ENCODE results near the gene PPIL6.

Gene PPIL6

DNA sequence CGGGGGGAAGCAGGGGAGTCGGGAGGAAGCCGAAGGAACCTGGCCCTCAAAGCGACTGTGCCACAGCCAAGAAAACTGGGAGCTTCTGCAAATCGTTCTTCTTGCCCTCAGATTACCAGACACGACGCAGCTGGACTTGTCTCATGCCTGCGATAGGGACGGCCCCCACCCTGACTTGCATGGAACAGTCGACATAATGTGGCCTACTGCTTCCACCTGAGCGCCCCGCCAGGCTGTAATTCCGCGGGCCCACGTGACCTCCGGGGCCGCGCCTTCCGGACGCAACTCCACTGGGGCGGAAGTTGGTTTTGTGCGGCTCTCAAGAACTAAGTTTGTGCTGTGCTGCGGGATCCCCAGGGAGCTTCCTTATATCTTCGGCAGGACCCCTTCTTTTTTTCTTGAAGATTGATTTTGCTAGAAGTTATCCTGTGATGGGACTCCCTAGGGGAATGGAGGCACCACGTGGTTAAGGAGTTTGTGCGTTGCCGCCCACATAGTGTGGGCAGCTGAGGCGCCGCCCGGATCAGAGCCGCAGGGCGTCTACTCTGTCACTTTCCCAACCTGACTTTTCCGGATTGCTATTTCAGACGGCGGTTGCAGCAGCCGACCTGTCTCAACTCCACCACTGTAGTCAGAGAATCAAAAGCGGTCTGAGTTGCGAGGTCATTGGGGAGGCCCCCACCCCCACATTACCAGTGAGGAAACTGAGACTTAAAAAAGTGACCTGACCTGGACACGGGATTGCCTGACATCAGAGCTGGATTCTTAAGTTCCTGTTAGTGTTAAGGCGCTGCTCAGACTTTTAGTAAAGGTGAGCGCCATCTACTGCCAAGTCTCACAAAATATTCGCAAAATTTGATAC, 57.6 kb downstream of the PPIL6 start:
- Histone ChIP-seq H3K23ac (ENCODE audit: low read length in 2 of 2) (peak overlapping the region in 1 of 2 experiments; percentile 89), H3K18ac (ENCODE audit: low read depth in 1 of 2, low read length in 2 of 2) (peak overlapping the region; percentile 92 to 99), H3K4me2 (ENCODE audit: low read length, poor library complexity, severe bottlenecking) (peak overlapping the region; percentile 69), H3K9me3 (ENCODE audit: control insufficient read depth, low read length) (no peaks in the 10 kb centered on the region), H3K14ac (ENCODE audit: low read length in 2 of 2) (peak overlapping the region in 1 of 2 experiments; percentile 99), H2BK12ac (ENCODE audit: low read length in 2 of 2) (peak overlapping the region; percentile 65 to 99), H3K36me3 (ENCODE audit: control insufficient read depth in 1 of 2, insufficient read depth in 2 of 2, low read depth in 1 of 2, low read length in 2 of 2) (peaks cover 0 to 17% of the 10 kb centered on the region in 2 experiments), H3K4me3 (ENCODE audit: insufficient read depth in 1 of 2, low read depth in 1 of 2, low read length in 2 of 2) (peak overlapping the region; percentile 94), H3K4ac (ENCODE audit: low read depth in 1 of 2, low read length in 2 of 2) (peak overlapping the region; percentile 86 to 98), H3K79me1 (replicated peaks; ENCODE audit: low read length, poor library complexity, severe bottlenecking) (no peaks in the 10 kb centered on the region), H2BK120ac (ENCODE audit: low read depth, low read length) (peak overlapping the region; percentile 94), H3K9ac (ENCODE audit: low read length) (peak overlapping the region; percentile 96), H3K27me3 (ENCODE audit: control insufficient read depth in 1 of 2, insufficient read depth in 1 of 2, low read length in 2 of 2) (no peaks in the 10 kb centered on the region), H4K91ac (ENCODE audit: low read length) (peak overlapping the region; percentile 93), H2AK5ac (ENCODE audit: low read length, severe bottlenecking) (no peak overlapping the region), H2BK5ac (ENCODE audit: low read depth, low read length, poor library complexity, severe bottlenecking) (peak overlapping the region; percentile 100), H2BK15ac (ENCODE audit: low read depth, poor library complexity, severe bottlenecking) (peak overlapping the region; percentile 44), H3K27ac (ENCODE audit: low read length, poor library complexity, severe bottlenecking) (peak overlapping the region; percentile 99), H4K8ac (ENCODE audit: low read length) (peak overlapping the region; percentile 99), H3K4me1 (ENCODE audit: control insufficient read depth, insufficient read depth, low read depth, low read length) (no peaks in the 10 kb centered on the region), H2AFZ (ENCODE audit: low read depth, low read length) (peak overlapping the region; percentile 71)
- under 1% methylated on average over 36 of the region's 42 CpGs for WGBS
- DNase-seq: peak; percentile 96

DNA sequence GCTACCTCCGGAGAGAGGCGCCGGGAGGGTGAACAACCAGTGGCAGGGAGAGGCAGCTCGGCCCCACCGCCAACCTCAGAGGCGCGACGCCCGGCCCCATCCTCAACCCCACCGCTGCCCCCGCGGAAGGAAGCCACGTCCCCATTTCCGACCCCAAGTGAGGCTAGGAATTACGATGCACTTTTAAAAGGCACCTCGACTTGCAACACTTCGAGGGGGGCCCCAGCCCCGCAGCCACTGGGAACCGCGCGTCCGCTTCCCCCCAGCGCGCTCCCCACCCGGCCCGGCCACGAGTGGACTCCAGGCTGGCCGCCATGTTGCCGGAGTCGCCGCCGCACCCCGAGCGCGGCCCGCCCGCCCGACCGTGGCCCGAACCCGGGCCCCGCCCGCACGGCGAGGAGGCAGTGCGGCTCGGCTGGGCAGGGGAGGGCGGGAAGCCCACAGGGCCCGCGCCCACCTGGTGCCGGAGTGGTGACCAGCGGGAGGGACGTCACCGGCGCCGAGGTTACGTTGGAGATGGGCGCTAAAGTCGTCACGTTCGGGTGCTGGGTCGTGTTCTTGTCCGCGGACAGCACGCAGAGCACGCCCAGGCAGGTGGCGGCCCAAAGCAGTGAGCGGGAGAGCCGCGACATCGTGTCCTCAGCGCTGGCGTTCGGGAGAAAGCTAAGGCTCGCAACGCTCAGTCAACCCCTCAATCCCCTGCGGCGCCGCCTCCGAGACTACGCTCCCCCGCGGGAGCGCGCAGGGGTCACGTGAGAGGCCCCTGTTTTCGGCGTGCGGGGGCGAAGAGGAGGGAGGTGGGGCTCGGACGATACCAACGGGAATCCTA, 58.5 kb downstream of the PPIL6 start, which contains the start of gene CD164:
CD164 (minus strand) TSS at position 721 of the 829 bp plus-strand sequence; CDS start at position 632, 89 bp downstream.
- Histone ChIP-seq H2AK5ac (ENCODE audit: low read length, severe bottlenecking) (no peak within 1 kb of the TSS), H3K9ac (ENCODE audit: low read length) (peak within 1 kb of the TSS; percentile 96), H3K4me3 (ENCODE audit: insufficient read depth in 1 of 2, low read depth in 1 of 2, low read length in 2 of 2) (peak within 1 kb of the TSS; percentile 94), H3K23ac (ENCODE audit: low read length in 2 of 2) (peak within 1 kb of the TSS; percentile 53 to 89), H3K4me1 (ENCODE audit: control insufficient read depth, insufficient read depth, low read depth, low read length) (no peaks in the 10 kb centered on the region), H3K79me1 (replicated peaks; ENCODE audit: low read length, poor library complexity, severe bottlenecking) (no peaks in the 10 kb centered on the region), H2BK12ac (ENCODE audit: low read length in 2 of 2) (peak within 1 kb of the TSS; percentile 65 to 99), H2BK5ac (ENCODE audit: low read depth, low read length, poor library complexity, severe bottlenecking) (peak within 1 kb of the TSS; percentile 100), H2BK15ac (ENCODE audit: low read depth, poor library complexity, severe bottlenecking) (peak within 1 kb of the TSS; percentile 87), H2AFZ (ENCODE audit: low read depth, low read length) (peak within 1 kb of the TSS; percentile 71), H4K8ac (ENCODE audit: low read length) (peak within 1 kb of the TSS; percentile 99), H3K14ac (ENCODE audit: low read length in 2 of 2) (peak within 1 kb of the TSS; percentile 27 to 99), H3K27ac (ENCODE audit: low read length, poor library complexity, severe bottlenecking) (peak within 1 kb of the TSS; percentile 99), H3K9me3 (ENCODE audit: control insufficient read depth, low read length) (no peaks in the 10 kb centered on the region), H3K4me2 (ENCODE audit: low read length, poor library complexity, severe bottlenecking) (peak within 1 kb of the TSS; percentile 78), H3K4ac (ENCODE audit: low read depth in 1 of 2, low read length in 2 of 2) (peak within 1 kb of the TSS; percentile 98 to 99), H4K91ac (ENCODE audit: low read length) (peak within 1 kb of the TSS; percentile 98), H3K18ac (ENCODE audit: low read depth in 1 of 2, low read length in 2 of 2) (peak within 1 kb of the TSS; percentile 92 to 99), H3K27me3 (ENCODE audit: control insufficient read depth in 1 of 2, insufficient read depth in 1 of 2, low read length in 2 of 2) (no peaks in the 10 kb centered on the region), H3K36me3 (ENCODE audit: control insufficient read depth in 1 of 2, insufficient read depth in 2 of 2, low read depth in 1 of 2, low read length in 2 of 2) (peaks cover under 1 to 26% of the 10 kb centered on the region in 2 experiments), H2BK120ac (ENCODE audit: low read depth, low read length) (peak within 1 kb of the TSS; percentile 94)
- DNase-seq: peak; percentile 96
- WGBS: under 1% methylated on average over 84 of the region's 93 CpGs

DNA sequence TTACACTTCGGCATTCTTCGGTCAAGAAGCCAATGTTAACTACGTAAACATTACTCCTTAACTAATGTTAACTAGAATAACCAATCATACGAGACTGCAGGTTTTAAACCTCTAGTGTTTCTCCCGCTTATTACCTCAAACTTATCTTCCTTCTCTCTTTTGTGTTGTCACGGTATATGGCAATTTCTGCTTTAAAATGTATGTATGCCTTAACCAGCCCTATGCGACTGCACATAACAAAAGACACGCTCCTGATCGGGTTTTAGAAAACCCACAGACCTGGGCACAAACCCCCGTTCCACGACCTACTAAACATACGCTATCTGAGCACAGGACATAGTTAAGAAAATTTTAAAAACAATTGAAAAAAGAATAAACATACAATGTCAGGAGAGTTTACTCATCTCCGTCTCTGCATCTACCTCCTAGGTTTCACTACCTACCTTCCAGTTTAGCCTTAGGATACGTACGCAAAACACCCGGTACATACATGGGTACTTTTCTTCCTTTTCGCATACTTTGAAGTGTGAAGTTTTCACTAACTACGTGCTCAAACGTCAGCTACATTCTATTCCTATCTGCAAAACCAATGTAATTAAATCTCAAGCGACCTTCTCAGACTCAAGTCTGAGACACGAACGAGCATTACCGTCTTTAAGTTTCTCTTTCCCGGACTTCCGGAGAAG, 59.2 kb downstream of the PPIL6 start:
- H3K18ac ChIP-seq (ENCODE audit: low read depth in 1 of 2, low read length in 2 of 2): peak overlapping the region; percentile 90 to 97
- peak overlapping the region in 1 of 2 experiments; percentile 76 for H3K4ac ChIP-seq (ENCODE audit: low read depth in 1 of 2, low read length in 2 of 2)
- WGBS: under 1% methylated on average over 17 of the region's 25 CpGs
- no peaks in the 10 kb centered on the region for H3K9me3 ChIP-seq (ENCODE audit: control insufficient read depth, low read length)
- DNase-seq: peak; percentile 50
- H2BK12ac ChIP-seq (ENCODE audit: low read length in 2 of 2): no peak overlapping the region
- H2AFZ ChIP-seq (ENCODE audit: low read depth, low read length): no peak overlapping the region
- peak overlapping the region; percentile 80 for H3K27ac ChIP-seq (ENCODE audit: low read length, poor library complexity, severe bottlenecking)
- no peaks in the 10 kb centered on the region for H3K79me1 ChIP-seq (replicated peaks; ENCODE audit: low read length, poor library complexity, severe bottlenecking)
- no peaks in the 10 kb centered on the region for H3K4me1 ChIP-seq (ENCODE audit: control insufficient read depth, insufficient read depth, low read depth, low read length)
- H3K36me3 ChIP-seq (ENCODE audit: control insufficient read depth in 1 of 2, insufficient read depth in 2 of 2, low read depth in 1 of 2, low read length in 2 of 2): peaks cover 2 to 33% of the 10 kb centered on the region in 2 experiments
- peak overlapping the region; percentile 29 to 53 for H3K23ac ChIP-seq (ENCODE audit: low read length in 2 of 2)
- H3K9ac ChIP-seq (ENCODE audit: low read length): peak overlapping the region; percentile 96
- H3K14ac ChIP-seq (ENCODE audit: low read length in 2 of 2): peak overlapping the region in 1 of 2 experiments; percentile 27
- no peak overlapping the region for H2BK5ac ChIP-seq (ENCODE audit: low read depth, low read length, poor library complexity, severe bottlenecking)
- no peak overlapping the region for H4K8ac ChIP-seq (ENCODE audit: low read length)
- H3K4me3 ChIP-seq (ENCODE audit: insufficient read depth in 1 of 2, low read depth in 1 of 2, low read length in 2 of 2): peak overlapping the region; percentile 94
- no peak overlapping the region for H2AK5ac ChIP-seq (ENCODE audit: low read length, severe bottlenecking)
- H2BK120ac ChIP-seq (ENCODE audit: low read depth, low read length): peak overlapping the region; percentile 94
- no peak overlapping the region for H2BK15ac ChIP-seq (ENCODE audit: low read depth, poor library complexity, severe bottlenecking)
- H4K91ac ChIP-seq (ENCODE audit: low read length): no peak overlapping the region
- H3K4me2 ChIP-seq (ENCODE audit: low read length, poor library complexity, severe bottlenecking): peak overlapping the region; percentile 78
- no peaks in the 10 kb centered on the region for H3K27me3 ChIP-seq (ENCODE audit: control insufficient read depth in 1 of 2, insufficient read depth in 1 of 2, low read length in 2 of 2)

Data from mesenchymal stem cell (in vitro differentiated cells and primary cell).